Lung (tissue), 13 donors: ENCODE measurements around the gene DHX40. TPM values are rescaled to one million over a fixed set of nuclear protein-coding genes. Genes with fewer than 3 reads are reported as not detected.
"Not testable (repeated sequence)": the region's sequence is repeated elsewhere in the genome, so short reads cannot be mapped to it uniquely, and the experiment has no call there.

ENCODE experiments used
- ATAC-seq: fragments of 200-7000 bp; cut with Tn5 transposase; one replicate; pipeline ENCODE4 v1.9.1; 2020; ENCODE audit warnings: moderate number of reproducible peaks; ENCODE audit not compliant: insufficient read depth, low FRiP score
- DNase-seq, 3 donors: peaks; one replicate each; pipeline ENCODE4 v3.0.0-alpha.2; 2013 to 2017
- H3K27ac ChIP-seq, 2 donors: one replicate each; pipeline ENCODE4 v1.5.1; 2013; ENCODE audit warnings: mild to moderate bottlenecking in 2 of 2, moderate library complexity in 2 of 2, control low read depth in 1 of 2, inconsistent platforms in 1 of 2, low read depth in 1 of 2, low read length in 1 of 2
- H3K27me3 ChIP-seq, 3 donors: one replicate each; pipeline ENCODE4 v1.5.1; 2013; ENCODE audit warnings: low read length in 2 of 3; ENCODE audit not compliant: control insufficient read depth in 3 of 3, insufficient read depth in 3 of 3
- H3K36me3 ChIP-seq, 4 donors: one replicate each; pipeline ENCODE4 v1.5.1; 2013; ENCODE audit warnings: low read length in 4 of 4, mild to moderate bottlenecking in 1 of 4, moderate library complexity in 1 of 4; ENCODE audit not compliant: control insufficient read depth in 4 of 4, insufficient read depth in 4 of 4
- H3K4me1 ChIP-seq, 5 donors: one replicate each; pipeline ENCODE4 v1.5.1; 2013; ENCODE audit warnings: low read length in 5 of 5, mild to moderate bottlenecking in 2 of 5, moderate library complexity in 1 of 5; ENCODE audit not compliant: control insufficient read depth in 5 of 5, insufficient read depth in 5 of 5
- H3K4me3 ChIP-seq: one replicate; pipeline ENCODE4 v1.5.1; 2013; ENCODE audit warnings: mild to moderate bottlenecking, control low read depth, moderate library complexity
- H3K9ac ChIP-seq, 2 donors: one replicate each; pipeline ENCODE4 v1.5.1; 2013; ENCODE audit warnings: low read length in 2 of 2, control low read depth in 1 of 2; ENCODE audit not compliant: insufficient read depth in 1 of 2
- H3K9me3 ChIP-seq, 4 donors: one replicate each; pipeline ENCODE4 v1.5.1; 2013; ENCODE audit warnings: low read length in 3 of 4, mild to moderate bottlenecking in 1 of 4, moderate library complexity in 1 of 4; ENCODE audit not compliant: control insufficient read depth in 4 of 4, insufficient read depth in 3 of 4
- WGBS, 2 donors: extraction: QIAGEN DNeasy Blood & Tissue Kit; methylation state at CpG; one replicate each; pipeline ENCODE4 v1.1.7; 2013; 5-methylcytosine and 5-hydroxymethylcytosine counted together
- polyA plus RNA-seq, 2 donors: library from polyadenylated mRNA; stranded (reverse); fragments of 200-250 nt; gene quantifications; one replicate each; pipeline ENCODE4 v1.2.1, GENCODE V29; 2013
- small RNA-seq: library from RNA; depleted of rRNA; stranded (forward); fragments of <200 nt; gene quantifications from one replicate; pipeline ENCODE3, GENCODE V24; 2014; ENCODE audit warnings: low replicate concordance
- total RNA-seq, 2 donors: library from RNA; depleted of rRNA in 1 of 2; stranded (reverse); fragments of >200 nt in 1 of 2; gene quantifications; one replicate each; pipeline ENCODE4 v1.2.1, GENCODE V29; 2014 to 2021
- TF ChIP-seq, protein P1 (sequence below): IDR thresholded peaks from 2 replicates; pipeline ENCODE4 v1.5.1; 2012; ENCODE audit warnings: mild to moderate bottlenecking; ENCODE audit errors: control extremely low read depth, extremely low read depth
- donor health status: control.
- donor health status: control.
- donor health status: Bipolar disorder and iron deficiency.
- donor health status: healthy.
- donor health status: DM: yes; HTN: yes; CAD: no.

The DHX40 gene
- total and polyA plus RNA-seq, 4 donors, result 12.5 to 74.5 (median 20.0) TPM

DNA sequence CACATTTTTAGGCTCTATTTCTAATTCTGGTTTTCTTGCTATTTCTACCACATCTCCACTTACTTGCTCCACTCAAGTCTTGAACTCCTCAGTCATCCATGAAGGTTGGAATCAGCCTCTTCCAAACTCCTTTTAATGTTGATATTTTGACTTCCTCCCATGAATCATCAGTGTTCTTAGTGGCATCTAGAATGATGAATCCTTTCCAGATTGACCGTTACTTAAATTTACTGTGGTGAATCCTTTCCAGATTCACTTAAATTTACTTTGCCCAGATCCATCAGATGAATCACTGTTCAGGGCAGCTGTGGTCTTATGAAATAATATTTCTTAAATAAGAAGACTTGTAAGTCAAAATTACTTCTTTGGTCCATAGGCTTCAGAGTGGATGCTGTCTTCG, 86.7 kb downstream of the DHX40 start:
- TF ChIP-seq, protein P1, sequence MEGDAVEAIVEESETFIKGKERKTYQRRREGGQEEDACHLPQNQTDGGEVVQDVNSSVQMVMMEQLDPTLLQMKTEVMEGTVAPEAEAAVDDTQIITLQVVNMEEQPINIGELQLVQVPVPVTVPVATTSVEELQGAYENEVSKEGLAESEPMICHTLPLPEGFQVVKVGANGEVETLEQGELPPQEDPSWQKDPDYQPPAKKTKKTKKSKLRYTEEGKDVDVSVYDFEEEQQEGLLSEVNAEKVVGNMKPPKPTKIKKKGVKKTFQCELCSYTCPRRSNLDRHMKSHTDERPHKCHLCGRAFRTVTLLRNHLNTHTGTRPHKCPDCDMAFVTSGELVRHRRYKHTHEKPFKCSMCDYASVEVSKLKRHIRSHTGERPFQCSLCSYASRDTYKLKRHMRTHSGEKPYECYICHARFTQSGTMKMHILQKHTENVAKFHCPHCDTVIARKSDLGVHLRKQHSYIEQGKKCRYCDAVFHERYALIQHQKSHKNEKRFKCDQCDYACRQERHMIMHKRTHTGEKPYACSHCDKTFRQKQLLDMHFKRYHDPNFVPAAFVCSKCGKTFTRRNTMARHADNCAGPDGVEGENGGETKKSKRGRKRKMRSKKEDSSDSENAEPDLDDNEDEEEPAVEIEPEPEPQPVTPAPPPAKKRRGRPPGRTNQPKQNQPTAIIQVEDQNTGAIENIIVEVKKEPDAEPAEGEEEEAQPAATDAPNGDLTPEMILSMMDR, result no peak
- Histone ChIP-seq H3K9me3 (peaks cover 0 to 8% (median 2%) of the 10 kb centered on the region in 4 donors), H3K36me3 (peaks cover 23 to 68% (median 50%) of the 10 kb centered on the region in 4 donors), H3K27ac (no peak overlapping the region), H3K27me3 (no peaks in the 10 kb centered on the region), H3K4me3 (no peak overlapping the region), H3K9ac (no peak overlapping the region), H3K4me1 (no peaks in the 10 kb centered on the region)
- DNase-seq (no peak), ATAC-seq (no peak)
- WGBS, 2 donors, result 81 to 88% methylated on average over 2 of the region's 2 CpGs

DNA sequence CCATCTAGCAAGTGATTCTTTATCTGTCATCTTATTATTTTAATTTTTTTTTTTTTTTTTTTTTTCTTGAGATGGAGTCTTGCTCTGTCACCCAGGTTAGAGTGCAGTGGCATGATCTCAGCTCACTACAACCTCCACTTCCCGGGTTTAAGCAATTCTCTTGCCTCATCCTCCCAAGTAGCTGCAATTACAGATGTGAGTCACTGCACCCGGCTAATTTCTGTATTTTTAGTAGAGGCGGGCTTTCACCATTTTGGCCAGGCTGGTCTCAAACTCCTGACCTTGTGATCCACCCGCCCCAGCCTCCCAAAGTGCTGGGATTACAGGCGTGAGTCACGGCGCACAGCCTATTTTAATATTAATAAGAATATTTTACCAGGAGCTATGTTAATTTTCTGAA, 91.2 kb downstream of the DHX40 start:
- not testable (repeated sequence) for H3K4me1 ChIP-seq, DNase-seq, H3K9me3 ChIP-seq, H3K9ac ChIP-seq, H3K27me3 ChIP-seq, H3K4me3 ChIP-seq, H3K27ac ChIP-seq, ATAC-seq
- H3K36me3 ChIP-seq, result peaks cover 25 to 62% (median 35%) of the 10 kb centered on the region in 4 donors
- WGBS, 2 donors, result 46 to 76% methylated on average over 7 of the region's 7 CpGs

Small RNA genes within 50 kb of the gene (small RNA-seq; reads per million reads assigned to genes)
- gene RNU4-13P, result 0.10 reads per million

Other genes with a start within 250 kb of the DHX40 start
- gene YPEL2, start 234.0 kb upstream of the DHX40 start, total RNA-seq, result 10 to 100 TPM; 14.3 to 47.0 TPM
- gene YPEL2, start 234.0 kb upstream of the DHX40 start, polyA plus RNA-seq, result 1 to 10 TPM; 7.8 to 8.5 TPM
- gene CLTC, start 54.3 kb downstream of the DHX40 start, total RNA-seq, result 100 to 1,000 TPM; 232 to 246 TPM
- 10 to 100 TPM; 87.7 to 92.0 TPM for gene CLTC, start 54.3 kb downstream of the DHX40 start, polyA plus RNA-seq
- gene PTRH2, start 141.8 kb downstream of the DHX40 start, total RNA-seq, result 10 to 100 TPM; 10.5 to 17.8 TPM
- 10 to 100 TPM; 40.4 to 66.0 TPM for gene PTRH2, start 141.8 kb downstream of the DHX40 start, polyA plus RNA-seq
- 100 to 1,000 TPM; 145 to 249 TPM for gene VMP1, start 142.0 kb downstream of the DHX40 start, total RNA-seq
- gene VMP1, start 142.0 kb downstream of the DHX40 start, polyA plus RNA-seq, result 100 to 1,000 TPM in 1 of 2 donors, 10 to 100 TPM in 1; 92.5 to 170 TPM